Cardiac septum (tissue), 1 donor: ENCODE data around the gene PRSS53. TPM values are rescaled to one million over a fixed set of nuclear protein-coding genes. Genes with fewer than 3 reads are reported as not detected.

Experiments
- DNase-seq: peaks from one replicate; pipeline ENCODE4 v3.0.0-alpha.2; 2020; ENCODE audit warnings: low spot score
- intact Hi-C: fragments of 100-400 bp; cut with DNase I; formaldehyde crosslinking; loops from one replicate; pipeline ENCODE4 v1.14.0; 2022
- total RNA-seq: library from RNA; stranded (reverse); fragmentation: NEBNext Ultra II Directional; extraction: Animal tissue kit (Norgen Biotek cat#: 25700); gene quantifications from one replicate; pipeline ENCODE4 v1.2.1, GENCODE V29; 2021
- donor health status: DM: no; HTN: no; CAD: no.

PRSS53 gene
- total RNA-seq, 1 donor from 2014 or later, result 0.59 TPM

DNA sequence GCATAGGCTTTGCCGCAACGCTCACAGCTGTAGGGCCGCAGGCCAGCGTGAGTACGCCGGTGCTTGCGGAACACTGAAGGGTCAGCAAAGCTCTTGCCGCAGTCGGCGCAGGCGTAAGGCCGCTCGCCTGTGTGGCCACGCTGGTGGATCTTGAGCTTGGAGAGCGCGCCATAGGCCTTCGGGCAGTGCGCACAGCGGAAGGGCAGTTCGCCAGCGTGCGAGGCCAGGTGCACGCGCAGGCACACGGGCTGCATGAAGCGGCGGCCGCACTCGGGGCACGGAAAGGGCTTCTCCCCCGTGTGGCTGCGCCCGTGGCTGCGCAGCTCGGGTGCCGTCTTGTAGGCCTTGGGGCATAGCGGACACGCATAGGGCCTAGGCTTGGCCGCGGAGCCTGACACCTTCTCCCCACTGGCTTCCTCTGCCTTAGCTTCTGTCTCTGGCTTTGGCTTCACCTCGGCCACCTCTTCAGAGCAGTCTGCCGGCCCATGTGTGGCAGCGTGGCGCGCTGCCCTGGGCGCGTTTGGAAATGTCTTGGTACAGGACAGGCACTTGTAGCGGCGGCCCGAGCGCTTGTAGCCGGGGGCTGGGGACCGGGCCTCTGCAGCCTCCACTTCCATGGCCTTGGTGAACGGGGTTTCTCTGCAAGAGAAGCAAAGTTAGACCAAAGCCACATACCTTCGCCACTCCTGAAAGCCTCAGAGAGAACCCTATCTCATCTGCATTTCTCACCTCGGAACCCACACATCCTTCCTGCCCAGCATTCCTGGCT is 24.7 kb downstream of the PRSS53 start:
- intact Hi-C loops, result no loop called here
- no peak for DNase-seq

DNA sequence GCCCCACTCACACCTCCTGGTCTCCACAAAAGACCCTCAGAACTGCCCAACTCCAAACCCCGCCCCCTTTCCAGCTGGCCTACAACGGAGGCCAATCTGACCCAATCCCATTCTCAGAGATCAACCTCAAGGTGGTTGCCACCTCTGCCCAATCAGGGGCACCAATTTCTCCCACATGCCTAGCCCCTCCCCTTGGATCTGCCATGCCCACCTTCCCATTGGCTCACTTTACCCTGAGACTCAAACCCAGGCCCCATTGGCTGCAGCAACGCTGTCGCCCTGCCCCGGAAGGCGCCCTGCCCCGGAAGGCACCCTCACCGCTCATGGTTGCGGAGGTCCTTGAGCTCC is 25.3 kb downstream of the PRSS53 start:
- intact Hi-C loops, result no loop called here
- no peak for DNase-seq

GRCh38 chr16:31061813-31062440 is 26.8 kb downstream of the PRSS53 start:
- DNase-seq, result no peak
- intact Hi-C loops, result no loop called here

DNA sequence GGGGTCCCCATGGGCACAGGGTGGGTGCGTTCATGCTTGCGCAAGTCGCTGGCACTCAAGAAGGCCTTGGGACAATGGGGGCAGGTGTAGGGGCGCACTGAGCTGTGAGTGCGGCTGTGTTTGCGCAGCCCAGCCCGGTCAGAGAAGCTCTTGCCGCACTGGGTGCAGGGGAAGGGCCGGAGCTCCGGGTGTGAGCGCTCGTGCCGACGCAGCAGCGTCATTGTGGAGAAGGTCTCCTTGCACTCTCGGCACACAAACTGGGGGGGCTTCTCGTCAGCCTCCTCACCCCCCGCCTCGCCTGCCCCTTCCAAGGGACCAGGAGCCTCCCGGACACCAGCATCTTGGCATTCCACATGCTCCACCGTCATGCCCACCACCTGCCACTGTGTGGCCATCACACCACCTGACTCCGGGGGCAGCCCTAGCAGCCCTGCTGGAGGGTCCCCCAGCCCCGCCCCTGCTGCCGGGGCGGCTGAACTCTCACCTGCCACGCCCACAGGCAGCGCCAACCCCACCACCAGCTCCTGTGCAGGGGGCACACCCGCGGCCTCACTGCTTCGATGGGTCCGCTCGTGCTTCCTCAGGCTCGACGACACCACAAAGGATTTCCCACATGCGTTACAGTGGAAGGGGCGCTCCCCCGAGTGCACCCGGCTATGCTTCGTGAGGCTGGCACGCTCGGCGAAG is 27.5 kb downstream of the PRSS53 start:
- no peak for DNase-seq
- intact Hi-C loops, result no loop called here

- intact Hi-C loops, result no loop called here
- no peak for DNase-seq
Measured at GRCh38 chr16:31055613-31056012, 33.1 kb downstream of the PRSS53 start.

DNA sequence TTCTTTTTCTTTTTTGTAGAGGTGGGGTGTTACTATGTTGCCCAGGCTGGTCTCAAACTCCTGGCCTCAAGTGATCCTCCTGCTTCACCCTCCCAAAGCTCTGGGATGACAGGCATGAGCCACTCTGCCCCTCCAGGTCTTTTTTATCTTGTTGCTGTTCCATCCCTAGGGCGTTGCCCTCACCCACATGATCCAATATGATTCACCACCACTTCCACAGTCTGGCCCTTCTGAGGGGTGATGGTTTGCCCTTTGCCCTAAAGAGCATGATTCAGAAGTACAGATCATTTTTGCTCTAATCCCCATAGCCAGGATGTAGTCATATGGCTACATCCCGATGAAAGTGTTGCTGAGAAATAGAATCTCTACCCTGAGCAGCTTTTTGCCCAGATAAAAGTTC is 36.6 kb downstream of the PRSS53 start:
- intact Hi-C loops, result no loop called here
- DNase-seq, result no peak

- intact Hi-C loops, result no loop called here
Measured at GRCh38 chr16:31050280-31051030, 38.3 kb downstream of the PRSS53 start.

GRCh38 chr16:31043898-31044481 is 44.8 kb downstream of the PRSS53 start:
- intact Hi-C loops, result loop anchor here (2.0 kb wide), 1 partner anchor 21 kb away; no protein-coding TSS in a partner anchor
- DNase-seq, result no peak

More at GRCh38 chr16:31050280-31051030, 38.3 kb downstream of the PRSS53 start:
- no peak for DNase-seq

- DNase-seq, result no peak
- intact Hi-C loops, result loop anchor here (2.0 kb wide), 1 partner anchor 21 kb away; no protein-coding TSS in a partner anchor
Measured at GRCh38 chr16:31043352-31043751, 45.4 kb downstream of the PRSS53 start.

GRCh38 chr16:31042866-31043265 is 45.9 kb downstream of the PRSS53 start:
- intact Hi-C loops, result loop anchor here (2.0 kb wide), 1 partner anchor 20 kb away; no protein-coding TSS in a partner anchor
- DNase-seq, result no peak

DNA sequence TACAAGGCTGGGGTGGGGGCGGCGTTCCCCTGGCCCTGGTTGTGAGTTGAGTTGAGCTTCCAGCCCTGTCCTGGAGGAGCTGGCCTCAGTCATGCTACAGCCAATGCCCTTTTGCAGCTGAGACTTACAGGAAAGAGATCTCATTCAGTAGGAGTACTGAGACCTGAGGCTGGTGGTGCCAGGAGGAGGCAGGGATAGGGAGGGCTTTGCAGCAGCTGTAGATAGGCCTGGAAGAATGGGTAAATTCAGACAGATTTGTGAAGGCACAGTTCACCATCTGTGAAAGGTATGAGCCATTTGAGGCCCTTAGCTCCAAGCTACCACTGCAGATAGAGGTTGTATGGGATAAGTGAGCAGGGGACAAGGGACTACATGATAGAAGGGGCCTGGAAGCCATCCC is 49.8 kb downstream of the PRSS53 start:
- intact Hi-C loops, result no loop called here
- DNase-seq, result no peak

DNA sequence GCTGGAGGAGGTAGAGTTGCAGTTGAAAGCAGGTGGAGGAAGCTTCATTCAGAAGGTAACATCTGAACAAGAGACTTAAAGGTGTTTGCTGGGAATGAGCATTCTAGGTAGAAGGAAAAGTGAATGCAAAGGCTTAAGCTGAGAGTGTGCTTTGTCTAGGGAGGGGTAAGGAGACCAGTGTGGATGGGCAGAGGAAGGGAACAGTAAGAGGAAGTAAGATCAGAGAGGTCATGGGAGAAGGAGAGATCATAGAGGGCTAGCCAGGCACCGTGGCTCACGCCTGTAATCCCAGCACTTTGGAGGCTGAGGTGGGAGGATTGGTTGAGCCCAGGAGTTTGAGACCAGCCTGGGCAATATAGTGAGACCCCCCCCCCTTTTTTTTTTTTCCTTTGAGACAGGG is 52.1 kb downstream of the PRSS53 start:
- no peak for DNase-seq
- intact Hi-C loops, result no loop called here

GRCh38 chr16:31033709-31034492 is 54.8 kb downstream of the PRSS53 start:
- intact Hi-C loops, result loop anchor here (5.0 kb wide), 1 partner anchor 38 kb away; the partner anchor contains the start of genes ZNF646 and ZNF668
- DNase-seq, result peak; percentile 96

Other genes starting within 250 kb of the PRSS53 start
- gene BCL7C, start 194.9 kb downstream of the PRSS53 start, total RNA-seq, result 27.6 TPM
- gene CTF1, start 192.3 kb downstream of the PRSS53 start, total RNA-seq, result 17.7 TPM
- gene FBXL19, start 165.4 kb downstream of the PRSS53 start, total RNA-seq, result 8.0 TPM
- 9.5 TPM for gene ORAI3, start 139.9 kb downstream of the PRSS53 start, total RNA-seq
- gene SETD1A, start 131.2 kb downstream of the PRSS53 start, total RNA-seq, result 9.6 TPM
- gene HSD3B7, start 103.7 kb downstream of the PRSS53 start, total RNA-seq, result 5.4 TPM
- gene STX1B, start 78.3 kb downstream of the PRSS53 start, total RNA-seq, result 1.6 TPM
- gene STX4, start 55.4 kb downstream of the PRSS53 start, total RNA-seq, result 41.1 TPM
- 5.9 TPM for gene ZNF668, start 14.7 kb downstream of the PRSS53 start, total RNA-seq
- 9.6 TPM for gene ZNF646, start 14.5 kb downstream of the PRSS53 start, total RNA-seq
- 42.1 TPM for gene VKORC1, start 5.9 kb upstream of the PRSS53 start, total RNA-seq
- 56.4 TPM for gene BCKDK, start 19.4 kb upstream of the PRSS53 start, total RNA-seq
- gene KAT8, start 28.7 kb upstream of the PRSS53 start, total RNA-seq, result 56.5 TPM
- gene PRSS8, start 46.8 kb upstream of the PRSS53 start, total RNA-seq, result not detected
- 1.1 TPM for gene PRSS36, start 61.1 kb upstream of the PRSS53 start, total RNA-seq
- 158 TPM for gene FUS, start 91.2 kb upstream of the PRSS53 start, total RNA-seq
- 3.2 TPM for gene PYCARD, start 113.8 kb upstream of the PRSS53 start, total RNA-seq
- 2.4 TPM for gene TRIM72, start 125.2 kb upstream of the PRSS53 start, total RNA-seq
- not detected for gene PYDC1, start 128.2 kb upstream of the PRSS53 start, total RNA-seq
- gene ITGAM, start 171.0 kb upstream of the PRSS53 start, total RNA-seq, result 4.8 TPM